Left lung (tissue), 10 donors: Measurements from ENCODE around the gene ADGRF1. TPM values are rescaled to one million over a fixed set of nuclear protein-coding genes. Genes with fewer than 3 reads are reported as not detected.
A peak's percentile ranks its signal among the peaks of the same experiment; 100 is the strongest.

ENCODE experiments used
- ATAC-seq: fragments of 200-7000 bp; cut with Tn5 transposase; one replicate; pipeline ENCODE4 v1.9.1; 2020; ENCODE audit warnings: moderate library complexity
- DNase-seq, 4 donors: peaks; one replicate each; pipeline ENCODE4 v3.0.0-alpha.2; 2013 to 2020
- H3K27ac ChIP-seq, 2 donors: fragments of 200-600 bp; sonication (generic) in 1 of 2; one replicate each; pipeline versions ENCODE4 v1.5.0 to v1.8.0; 2020 to 2021
- H3K27me3 ChIP-seq, 2 donors: fragments of 200-600 bp; sonication (generic) in 1 of 2; one replicate each; pipeline versions ENCODE4 v1.5.0 to v1.8.0; 2020 to 2021
- H3K36me3 ChIP-seq, 2 donors: fragments of 200-600 bp; sonication (generic) in 1 of 2; one replicate each; pipeline versions ENCODE4 v1.5.0 to v1.8.0; 2020 to 2021
- H3K4me1 ChIP-seq, 2 donors: fragments of 200-600 bp; one replicate each; pipeline ENCODE4 v1.8.0; 2021
- H3K4me3 ChIP-seq, 2 donors: fragments of 200-600 bp; sonication (generic) in 1 of 2; one replicate each; pipeline versions ENCODE4 v1.5.0 to v1.8.0; 2020 to 2021; ENCODE audit warnings: mild to moderate bottlenecking in 1 of 2
- H3K9me3 ChIP-seq, 2 donors: fragments of 200-600 bp; sonication (generic) in 1 of 2; one replicate each; pipeline versions ENCODE4 v1.5.0 to v1.8.0; 2020 to 2021
- intact Hi-C, 2 donors: fragments of 100-400 bp; cut with DNase I; formaldehyde crosslinking; loops; one replicate each; pipeline versions ENCODE4 v1.11.2 to v1.14.2; 2022
- polyA plus RNA-seq, 6 donors: library from polyadenylated mRNA; unstranded; fragments of 120-200 nt; gene quantifications; one replicate each; pipeline ENCODE4 v1.2.1, GENCODE V29; 2013; ENCODE audit not compliant: insufficient read length in 6 of 6
- total RNA-seq, 2 donors: library from RNA; stranded (reverse); fragmentation: NEBNext Ultra II Directional; extraction: Animal tissue kit (Norgen Biotek cat#: 25700); gene quantifications; one replicate each; pipeline ENCODE4 v1.2.1, GENCODE V29; 2021
- TF ChIP-seq, protein P1 (sequence below), 2 donors: fragments of 200-600 bp; sonication (generic) in 1 of 2; IDR thresholded peaks; one replicate each; pipeline versions ENCODE4 v1.5.0 to v1.8.0; 2021; ENCODE audit warnings: antibody characterized with exemption in 2 of 2
- donor health status: DM: no; HTN: yes; CAD: no.
- donor health status: DM: no; HTN: no; CAD: no.

Gene ADGRF1
- total and polyA plus RNA-seq, 8 donors, result 0.21 to 30.0 (median 0.44) TPM

DNA sequence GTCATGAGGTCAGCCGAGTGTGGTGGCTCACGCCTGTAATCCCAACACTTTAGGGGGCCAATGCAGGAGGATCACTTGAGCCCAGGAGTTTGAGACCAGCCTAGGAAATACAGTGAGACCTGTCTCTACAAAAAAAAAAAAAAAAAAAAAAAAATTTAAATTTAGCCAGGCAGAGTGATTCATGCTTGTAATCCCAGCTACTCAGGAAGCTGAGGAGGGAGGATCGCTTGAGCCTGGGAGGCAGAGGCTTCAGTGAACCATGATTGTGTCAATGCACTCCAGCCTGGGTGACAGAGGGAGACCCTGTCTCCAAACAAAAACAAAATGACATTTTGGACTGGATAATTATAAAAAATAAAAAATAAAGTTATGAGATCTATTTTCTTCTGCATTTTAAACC, 56.2 kb downstream of the ADGRF1 start:
- TF ChIP-seq, protein P1, sequence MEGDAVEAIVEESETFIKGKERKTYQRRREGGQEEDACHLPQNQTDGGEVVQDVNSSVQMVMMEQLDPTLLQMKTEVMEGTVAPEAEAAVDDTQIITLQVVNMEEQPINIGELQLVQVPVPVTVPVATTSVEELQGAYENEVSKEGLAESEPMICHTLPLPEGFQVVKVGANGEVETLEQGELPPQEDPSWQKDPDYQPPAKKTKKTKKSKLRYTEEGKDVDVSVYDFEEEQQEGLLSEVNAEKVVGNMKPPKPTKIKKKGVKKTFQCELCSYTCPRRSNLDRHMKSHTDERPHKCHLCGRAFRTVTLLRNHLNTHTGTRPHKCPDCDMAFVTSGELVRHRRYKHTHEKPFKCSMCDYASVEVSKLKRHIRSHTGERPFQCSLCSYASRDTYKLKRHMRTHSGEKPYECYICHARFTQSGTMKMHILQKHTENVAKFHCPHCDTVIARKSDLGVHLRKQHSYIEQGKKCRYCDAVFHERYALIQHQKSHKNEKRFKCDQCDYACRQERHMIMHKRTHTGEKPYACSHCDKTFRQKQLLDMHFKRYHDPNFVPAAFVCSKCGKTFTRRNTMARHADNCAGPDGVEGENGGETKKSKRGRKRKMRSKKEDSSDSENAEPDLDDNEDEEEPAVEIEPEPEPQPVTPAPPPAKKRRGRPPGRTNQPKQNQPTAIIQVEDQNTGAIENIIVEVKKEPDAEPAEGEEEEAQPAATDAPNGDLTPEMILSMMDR (IDR thresholded peaks at IDR 0.05), result no peak
- intact Hi-C loops, result loop anchor here in 1 of 2 donors (5.0 kb wide), 1 partner anchor 134 kb away; no protein-coding TSS in a partner anchor
- H3K27ac ChIP-seq, result no peak overlapping the region

DNA sequence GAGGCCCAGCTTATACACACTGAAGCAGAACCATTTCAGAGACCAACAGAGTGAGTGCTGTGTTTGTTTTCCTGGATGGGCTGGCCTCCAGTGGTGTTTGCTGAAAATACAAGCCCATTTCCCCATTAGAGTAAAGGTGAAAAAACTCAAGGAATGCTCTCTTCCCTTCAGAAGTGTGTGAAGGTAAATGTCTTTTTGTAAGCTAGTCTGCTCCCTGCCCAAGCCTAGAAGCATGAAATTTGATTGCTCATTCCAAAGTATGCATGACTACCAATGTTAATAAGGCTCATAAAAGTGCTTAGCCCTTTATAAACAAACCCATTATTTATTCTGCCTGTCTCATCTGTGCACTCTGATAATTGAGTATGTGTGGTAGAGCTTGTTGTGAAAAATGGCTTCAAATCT, 59.1 kb downstream of the ADGRF1 start:
- Histone ChIP-seq H3K27ac (peak overlapping the region; percentile 53 to 69), H3K36me3 (no peaks in the 10 kb centered on the region), H3K4me3 (no peak overlapping the region), H3K27me3 (no peaks in the 10 kb centered on the region), H3K4me1 (peaks cover 0 to 15% of the 10 kb centered on the region in 2 donors), H3K9me3 (no peaks in the 10 kb centered on the region)
- intact Hi-C loops, result no loop called here
- TF ChIP-seq, protein P1 (IDR thresholded peaks at IDR 0.05), result no peak
- DNase-seq (no peak), ATAC-seq (peak; percentile 86)

More for the DNA sequence above, 56.2 kb downstream of the ADGRF1 start:
- Histone ChIP-seq H3K4me1 (peaks cover 16 to 28% of the 10 kb centered on the region in 2 donors), H3K4me3 (no peak overlapping the region), H3K9me3 (no peaks in the 10 kb centered on the region), H3K27me3 (no peaks in the 10 kb centered on the region), H3K36me3 (no peaks in the 10 kb centered on the region)
- ATAC-seq (no peak), DNase-seq (no peak)

- H3K9me3 ChIP-seq, result no peaks in the 10 kb centered on the region
- intact Hi-C loops, result no loop called here
- H3K4me1 ChIP-seq, result no peaks in the 10 kb centered on the region
- ATAC-seq (no peak), DNase-seq (no peak)
- no peak overlapping the region for H3K27ac ChIP-seq
- no peaks in the 10 kb centered on the region for H3K27me3 ChIP-seq
- TF ChIP-seq, protein P1 (IDR thresholded peaks at IDR 0.05), result no peak
- no peaks in the 10 kb centered on the region for H3K36me3 ChIP-seq
- H3K4me3 ChIP-seq, result no peak overlapping the region
Measured at GRCh38 chr6:46979206-46979605, 62.9 kb downstream of the ADGRF1 start.

GRCh38 chr6:46974786-46975185, 67.3 kb downstream of the ADGRF1 start:
- Histone ChIP-seq H3K4me1 (no peaks in the 10 kb centered on the region), H3K9me3 (no peaks in the 10 kb centered on the region), H3K27me3 (no peaks in the 10 kb centered on the region), H3K4me3 (no peak overlapping the region), H3K36me3 (no peaks in the 10 kb centered on the region), H3K27ac (no peak overlapping the region)
- TF ChIP-seq, protein P1 (IDR thresholded peaks at IDR 0.05), result no peak
- no peak for DNase-seq
- intact Hi-C loops, result no loop called here
- no peak for ATAC-seq

DNA sequence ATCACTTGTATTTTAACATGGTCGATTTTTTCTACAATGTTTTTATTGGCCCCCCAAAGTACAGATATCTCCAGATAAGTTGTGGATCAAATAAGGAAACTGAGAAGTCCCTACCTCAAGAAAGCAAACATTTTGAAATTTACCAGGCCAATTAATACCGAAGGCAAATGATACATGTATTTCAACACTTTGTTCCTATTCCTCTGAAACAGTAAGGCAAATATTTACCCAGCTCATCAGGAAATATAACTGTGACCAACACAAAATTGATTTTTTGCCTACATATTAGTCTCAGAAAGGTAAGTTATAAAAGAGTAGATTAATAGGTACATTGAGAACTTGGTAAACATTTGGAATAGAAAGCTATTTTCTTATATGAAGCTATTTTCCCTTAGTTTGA, 69.1 kb downstream of the ADGRF1 start:
- Histone ChIP-seq H3K27me3 (no peaks in the 10 kb centered on the region), H3K36me3 (no peaks in the 10 kb centered on the region), H3K9me3 (no peaks in the 10 kb centered on the region), H3K4me1 (no peaks in the 10 kb centered on the region), H3K27ac (peak overlapping the region in 1 of 2 donors; percentile 18), H3K4me3 (no peak overlapping the region)
- ATAC-seq (peak; percentile 30), DNase-seq (no peak)
- TF ChIP-seq, protein P1 (IDR thresholded peaks at IDR 0.05), result no peak
- intact Hi-C loops, result no loop called here
